Measurements from ENCODE around the gene PRDM8. TPM values are rescaled to one million over a fixed set of nuclear protein-coding genes. Genes with fewer than 3 reads are reported as not detected.
A peak's percentile ranks its signal among the peaks of the same experiment; 100 is the strongest.

PRDM8 gene
- total RNA-seq, 4 donors from 2014 or later, result 0.11 to 6.1 (median 1.2) TPM

DNA sequence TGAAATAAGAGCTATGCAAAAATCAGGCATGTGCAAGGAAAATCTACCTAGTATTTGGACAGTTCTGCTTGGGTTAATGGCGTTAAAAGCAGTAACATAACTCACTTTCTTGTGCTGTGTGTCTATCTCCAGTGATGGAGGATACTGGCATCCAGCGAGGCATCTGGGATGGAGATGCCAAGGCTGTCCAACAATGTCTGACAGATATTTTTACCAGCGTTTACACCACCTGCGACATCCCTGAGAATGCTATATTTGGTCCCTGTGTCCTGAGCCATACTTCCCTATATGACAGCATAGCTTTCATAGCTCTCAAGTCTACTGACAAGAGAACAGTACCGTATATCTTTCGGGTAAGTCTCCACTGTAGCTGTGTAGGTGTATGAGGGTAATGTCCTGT, 2.6 kb downstream of the PRDM8 start:
- Histone ChIP-seq H3K4me1 (peaks cover 15 to 46% (median 20%) of the 10 kb centered on the region in 3 donors), H3K36me3 (no peaks in the 10 kb centered on the region), H3K4me3 (no peak overlapping the region), H3K27ac (no peak overlapping the region), H3K9me3 (no peaks in the 10 kb centered on the region), H3K27me3 (peaks cover 0 to 96% (median 4%) of the 10 kb centered on the region in 4 donors)
- TF ChIP-seq CTCF (IDR thresholded peaks at IDR 0.05) (no peak), POLR2A (IDR thresholded peaks at IDR 0.05) (no peak)
- WGBS, 2 donors, result 43 to 51% methylated on average over 6 of the region's 6 CpGs
- intact Hi-C loops (cut with DNase I), result no loop called here
- no peak for DNase-seq

DNA sequence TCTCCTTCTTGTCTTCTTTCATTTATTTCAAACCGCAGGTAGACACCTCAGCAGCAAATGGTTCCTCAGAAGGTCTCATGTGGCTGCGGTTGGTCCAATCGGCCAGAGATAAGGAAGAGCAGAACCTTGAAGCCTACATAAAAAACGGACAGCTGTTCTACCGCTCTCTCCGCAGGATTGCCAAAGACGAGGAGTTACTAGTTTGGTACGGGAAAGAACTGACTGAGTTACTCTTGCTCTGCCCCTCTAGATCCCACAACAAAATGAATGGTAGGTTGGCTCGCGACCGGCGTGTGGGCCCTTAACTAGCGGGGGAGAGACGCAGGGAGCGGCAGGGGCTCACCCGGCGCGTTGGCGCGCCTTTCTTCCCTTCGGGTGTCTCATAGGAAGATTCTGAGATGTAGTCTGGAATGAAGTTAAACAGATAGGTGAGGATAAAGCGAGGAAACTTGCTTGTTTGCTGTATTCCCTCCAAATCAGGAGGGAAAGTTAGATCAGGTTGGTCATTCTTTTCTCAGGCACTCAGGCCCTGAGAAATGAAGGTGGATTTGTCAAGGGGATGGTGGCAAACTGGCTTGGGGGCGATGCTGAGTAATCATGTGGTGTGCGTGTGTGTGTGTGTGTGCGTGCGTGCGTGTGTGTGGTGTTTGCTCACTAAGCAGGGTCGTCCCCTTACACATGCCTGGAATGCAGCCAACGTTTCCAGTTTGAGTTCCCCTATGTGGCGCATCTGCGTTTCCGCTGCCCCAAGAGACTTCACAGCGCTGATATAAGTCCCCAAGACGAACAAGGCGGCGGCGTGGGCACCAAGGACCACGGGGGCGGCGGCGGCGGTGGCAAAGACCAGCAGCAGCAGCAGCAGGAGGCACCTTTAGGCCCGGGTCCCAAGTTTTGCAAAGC, 4.2 kb downstream of the PRDM8 start:
- Histone ChIP-seq H3K27ac (peak overlapping the region; percentile 68 to 85 (median 80)), H3K27me3 (peaks cover 0 to 86% (median 4%) of the 10 kb centered on the region in 4 donors), H3K9me3 (no peaks in the 10 kb centered on the region), H3K4me1 (peaks cover 15 to 44% (median 20%) of the 10 kb centered on the region in 3 donors), H3K36me3 (no peaks in the 10 kb centered on the region), H3K4me3 (peak overlapping the region; percentile 58 to 75 (median 67))
- TF ChIP-seq CTCF (IDR thresholded peaks at IDR 0.05) (no peak), POLR2A (IDR thresholded peaks at IDR 0.05) (no peak)
- WGBS, 2 donors, result 34 to 54% methylated on average over 25 to 29 of the region's 43 CpGs
- peak; percentile 20 for DNase-seq
- intact Hi-C loops (cut with DNase I), result no loop called here

DNA sequence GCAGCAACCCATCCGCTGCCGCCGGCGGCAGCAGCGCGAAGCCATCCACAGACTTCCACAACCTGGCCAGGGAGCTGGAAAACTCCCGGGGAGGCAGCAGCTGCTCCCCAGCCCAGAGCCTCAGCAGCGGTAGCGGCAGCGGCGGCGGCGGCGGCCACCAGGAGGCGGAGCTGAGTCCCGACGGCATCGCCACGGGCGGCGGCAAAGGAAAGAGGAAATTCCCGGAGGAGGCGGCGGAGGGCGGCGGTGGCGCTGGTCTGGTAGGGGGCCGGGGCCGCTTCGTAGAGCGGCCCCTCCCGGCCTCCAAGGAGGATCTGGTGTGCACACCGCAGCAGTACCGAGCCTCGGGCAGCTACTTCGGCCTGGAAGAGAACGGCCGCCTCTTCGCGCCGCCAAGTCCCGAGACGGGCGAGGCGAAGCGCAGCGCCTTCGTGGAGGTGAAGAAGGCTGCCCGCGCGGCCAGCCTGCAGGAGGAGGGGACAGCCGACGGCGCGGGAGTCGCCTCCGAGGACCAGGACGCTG, 4.9 kb downstream of the PRDM8 start:
- no CpG with 5 or more reads among the region's 58 CpGs for WGBS, 2 donors
- intact Hi-C loops (cut with DNase I), result no loop called here
- Histone ChIP-seq H3K9me3 (no peaks in the 10 kb centered on the region), H3K4me1 (peaks cover 11 to 40% (median 16%) of the 10 kb centered on the region in 3 donors), H3K27ac (peak overlapping the region; percentile 68 to 85 (median 80)), H3K36me3 (no peaks in the 10 kb centered on the region), H3K4me3 (peak overlapping the region; percentile 58 to 75 (median 67)), H3K27me3 (peaks cover 0 to 86% (median 3%) of the 10 kb centered on the region in 4 donors)
- DNase-seq, result peak; percentile 17
- peak; percentile 66 to 91 (median 82) for TF ChIP-seq CTCF (IDR thresholded peaks at IDR 0.05)
- TF ChIP-seq POLR2A (IDR thresholded peaks at IDR 0.05), result no peak

- peaks cover 6 to 34% (median 11%) of the 10 kb centered on the region in 3 donors for H3K4me1 ChIP-seq
- TF ChIP-seq POLR2A (IDR thresholded peaks at IDR 0.05), result peak in 1 of 4 donors; percentile 42
- no peak for TF ChIP-seq CTCF (IDR thresholded peaks at IDR 0.05)
- WGBS, 2 donors, result 13% methylated on average over 2 of the region's 88 CpGs; no CpG with 5 or more reads in 1 of the 2 donors
- peak overlapping the region; percentile 68 to 85 (median 80) for H3K27ac ChIP-seq
- peak; percentile 9 for DNase-seq
- no peaks in the 10 kb centered on the region for H3K36me3 ChIP-seq
- H3K27me3 ChIP-seq, result peaks cover 0 to 85% (median 2%) of the 10 kb centered on the region in 4 donors
- H3K4me3 ChIP-seq, result peak overlapping the region; percentile 58 to 75 (median 67)
- H3K9me3 ChIP-seq, result no peaks in the 10 kb centered on the region
- intact Hi-C loops (cut with DNase I), result no loop called here
These were observed 5.6 kb downstream of the PRDM8 start for GRCh38 chr4:80202741-80203553.

Data from esophagus squamous epithelium (tissue), 5 donors.